ENCODE data around the gene NRN1L. TPM values are rescaled to one million over a fixed set of nuclear protein-coding genes. Genes with fewer than 3 reads are reported as not detected.
"Not testable (repeated sequence)": the region's sequence is repeated elsewhere in the genome, so short reads cannot be mapped to it uniquely, and the experiment has no call there.

The NRN1L gene
- total RNA-seq, 4 donors from 2014 or later = 1.2 to 2.4 TPM; not detected in 2

DNA sequence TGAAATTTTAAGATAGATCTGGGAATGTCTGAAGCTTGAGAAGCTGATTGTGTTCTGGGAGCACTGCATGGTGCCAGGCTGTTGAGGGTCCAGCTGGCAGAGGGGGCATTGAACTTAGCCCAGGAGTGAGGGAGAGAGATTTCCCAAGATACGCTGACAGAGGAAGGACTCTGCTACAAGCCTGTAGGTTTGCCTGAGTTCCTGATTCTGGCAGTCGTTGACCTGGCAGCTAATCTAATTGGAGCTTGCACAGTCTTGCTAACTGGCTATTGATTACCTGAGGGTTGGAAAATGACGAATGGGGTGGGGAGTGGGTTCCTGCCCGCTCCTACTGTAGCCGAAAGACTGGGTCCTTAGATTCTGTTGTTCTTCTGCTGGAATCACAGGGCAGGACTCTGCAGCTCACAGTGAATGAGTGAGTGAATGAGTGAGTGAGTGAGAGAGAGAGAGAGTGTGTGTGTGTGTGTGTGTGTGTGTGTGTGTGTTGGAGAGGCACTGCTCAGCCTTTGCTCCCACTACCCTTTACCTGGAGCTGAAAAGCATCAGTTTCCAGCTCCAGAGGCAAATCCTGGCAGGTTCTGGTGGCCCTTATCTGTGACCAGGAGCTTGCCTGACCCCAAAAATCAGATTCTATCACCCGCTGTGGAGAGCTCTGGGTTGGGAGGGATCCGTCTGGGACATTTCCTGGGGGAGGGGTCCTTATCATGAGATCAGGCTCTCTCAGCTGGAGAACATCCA is 30.2 kb downstream of the NRN1L start:
- Histone ChIP-seq H3K4me1 (peaks cover 0 to 62% (median 13%) of the 10 kb centered on the region in 3 donors), H3K27ac (no peak overlapping the region), H3K4me3 (no peak overlapping the region), H3K9me3 (no peaks in the 10 kb centered on the region), H3K27me3 (no peaks in the 10 kb centered on the region), H3K36me3 (peaks cover 0 to 57% of the 10 kb centered on the region in 2 donors)
- ATAC-seq = no peak
- TF ChIP-seq, protein P1, sequence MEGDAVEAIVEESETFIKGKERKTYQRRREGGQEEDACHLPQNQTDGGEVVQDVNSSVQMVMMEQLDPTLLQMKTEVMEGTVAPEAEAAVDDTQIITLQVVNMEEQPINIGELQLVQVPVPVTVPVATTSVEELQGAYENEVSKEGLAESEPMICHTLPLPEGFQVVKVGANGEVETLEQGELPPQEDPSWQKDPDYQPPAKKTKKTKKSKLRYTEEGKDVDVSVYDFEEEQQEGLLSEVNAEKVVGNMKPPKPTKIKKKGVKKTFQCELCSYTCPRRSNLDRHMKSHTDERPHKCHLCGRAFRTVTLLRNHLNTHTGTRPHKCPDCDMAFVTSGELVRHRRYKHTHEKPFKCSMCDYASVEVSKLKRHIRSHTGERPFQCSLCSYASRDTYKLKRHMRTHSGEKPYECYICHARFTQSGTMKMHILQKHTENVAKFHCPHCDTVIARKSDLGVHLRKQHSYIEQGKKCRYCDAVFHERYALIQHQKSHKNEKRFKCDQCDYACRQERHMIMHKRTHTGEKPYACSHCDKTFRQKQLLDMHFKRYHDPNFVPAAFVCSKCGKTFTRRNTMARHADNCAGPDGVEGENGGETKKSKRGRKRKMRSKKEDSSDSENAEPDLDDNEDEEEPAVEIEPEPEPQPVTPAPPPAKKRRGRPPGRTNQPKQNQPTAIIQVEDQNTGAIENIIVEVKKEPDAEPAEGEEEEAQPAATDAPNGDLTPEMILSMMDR (IDR thresholded peaks at IDR 0.05) = no peak
- TF ChIP-seq POLR2AphosphoS5 (IDR thresholded peaks at IDR 0.05) (no peak), EP300 (IDR thresholded peaks at IDR 0.05) (no peak), POLR2A (IDR thresholded peaks at IDR 0.05) (no peak)
- 78% methylated on average over 5 of the region's 7 CpGs; no CpG with 5 or more reads in 1 of the 2 donors for WGBS, 2 donors (ENCODE audit: low coverage in 1 of 2)

DNA sequence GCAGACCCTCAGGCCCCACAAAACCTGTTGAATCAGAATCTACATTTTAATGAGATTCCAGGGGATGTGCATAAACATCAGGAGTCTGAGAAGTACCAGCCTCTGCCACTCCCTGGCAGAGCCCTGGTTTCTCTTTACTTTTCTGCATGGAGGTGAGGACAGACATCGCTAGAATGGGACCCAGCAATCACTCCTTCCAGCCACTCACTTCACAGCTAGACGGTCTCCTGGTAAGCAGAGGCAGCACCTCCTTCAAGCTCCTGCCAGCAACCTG is 30.7 kb downstream of the NRN1L start:
- H3K27ac ChIP-seq, H3K27me3 ChIP-seq, H3K9me3 ChIP-seq, ATAC-seq, H3K4me3 ChIP-seq: not testable (repeated sequence)
- H3K4me1 ChIP-seq = peaks cover 0 to 67% (median 15%) of the 10 kb centered on the region in 3 donors
- 80% methylated on average over 1 of the region's 2 CpGs; no CpG with 5 or more reads in 1 of the 2 donors for WGBS, 2 donors (ENCODE audit: low coverage in 1 of 2)
- peaks cover 0 to 54% of the 10 kb centered on the region in 2 donors for H3K36me3 ChIP-seq

DNA sequence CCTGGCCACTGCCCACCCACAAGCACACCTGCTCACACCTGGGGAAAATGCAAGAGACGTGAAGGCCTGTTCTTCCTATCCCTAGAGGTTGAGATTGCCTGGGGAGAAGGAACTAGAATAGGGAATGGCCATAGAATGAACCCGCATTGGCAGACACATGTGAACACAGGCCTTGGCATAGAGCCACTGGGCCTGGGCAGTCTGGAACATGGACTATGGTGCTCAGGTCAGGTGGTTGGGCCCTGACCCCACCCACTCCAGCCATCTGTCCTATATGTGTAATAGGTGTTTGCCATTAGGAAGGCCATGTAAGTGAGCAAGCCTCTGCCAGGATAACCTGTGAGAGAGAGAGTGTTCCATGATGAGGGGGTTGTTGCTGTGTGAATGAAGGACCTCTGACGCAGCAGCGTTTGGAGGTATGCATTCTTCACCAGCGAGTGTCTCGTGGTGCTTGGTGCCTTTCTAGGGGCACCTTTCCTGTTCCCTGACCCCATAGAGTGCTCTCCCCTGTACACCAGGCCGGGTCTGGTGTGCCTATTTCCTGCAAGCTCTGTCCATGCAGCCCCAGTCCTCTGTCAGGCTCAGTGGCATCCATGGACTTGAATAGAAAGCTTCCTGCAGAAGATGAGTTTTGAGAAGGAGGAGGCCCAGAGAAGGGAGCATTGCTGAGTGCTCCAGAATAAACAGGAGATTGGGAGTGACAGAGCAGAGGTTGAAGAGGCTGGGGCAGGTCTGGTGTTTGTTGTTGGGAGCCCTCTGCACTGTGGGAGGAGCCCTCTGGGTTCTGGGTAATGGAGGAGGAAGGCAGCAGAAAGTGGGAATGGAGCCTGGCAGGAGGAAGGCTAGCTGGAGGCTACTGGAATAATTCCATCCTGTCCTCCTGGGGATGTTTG is 31.4 kb downstream of the NRN1L start:
- no peak for ATAC-seq
- Histone ChIP-seq H3K36me3 (peaks cover 0 to 48% of the 10 kb centered on the region in 2 donors), H3K9me3 (no peaks in the 10 kb centered on the region), H3K4me3 (no peak overlapping the region), H3K27ac (peak overlapping the region in 3 of 4 donors; percentile 59 to 72 (median 70)), H3K27me3 (no peaks in the 10 kb centered on the region), H3K4me1 (peaks cover 0 to 63% (median 16%) of the 10 kb centered on the region in 3 donors)
- 80% methylated on average over 4 of the region's 7 CpGs; no CpG with 5 or more reads in 1 of the 2 donors for WGBS, 2 donors (ENCODE audit: low coverage in 1 of 2)
- TF ChIP-seq POLR2A (IDR thresholded peaks at IDR 0.05) (no peak), POLR2AphosphoS5 (IDR thresholded peaks at IDR 0.05) (no peak), EP300 (IDR thresholded peaks at IDR 0.05) (no peak)
- TF ChIP-seq, protein P1 (IDR thresholded peaks at IDR 0.05) = no peak

DNA sequence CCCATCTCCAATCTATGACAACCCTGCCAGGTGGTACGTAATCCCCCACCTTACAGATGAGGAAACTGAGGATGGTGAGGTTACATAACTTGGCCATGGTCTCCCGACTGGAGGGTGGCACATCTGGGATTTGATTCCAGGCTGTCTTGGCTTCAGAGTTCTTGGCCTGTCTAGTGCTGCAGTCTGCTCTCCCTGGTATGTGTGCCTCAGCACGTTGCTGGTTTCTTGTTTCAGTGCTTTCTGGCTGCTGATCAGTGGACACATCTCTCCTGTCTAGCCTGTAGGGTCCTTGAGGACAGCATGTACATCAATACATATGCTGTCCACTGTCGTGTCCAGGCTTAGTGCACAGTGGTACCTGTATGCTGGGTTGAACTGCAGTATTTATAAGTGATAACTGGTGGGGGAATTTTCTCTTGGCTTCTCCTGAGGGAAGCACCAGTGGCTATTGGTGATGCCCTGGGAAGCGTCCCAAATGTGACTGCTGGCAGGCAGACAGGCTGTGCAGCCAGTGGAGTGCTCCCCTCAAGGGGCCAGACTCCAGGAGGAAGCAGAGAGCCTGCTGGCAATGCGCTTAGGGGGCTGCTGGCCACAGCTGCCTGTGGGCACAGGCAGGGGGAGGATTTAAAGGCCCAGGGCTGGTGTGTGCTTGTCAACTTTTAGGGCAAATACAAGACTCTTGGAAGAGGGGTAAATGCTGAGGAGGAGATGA is 32.6 kb downstream of the NRN1L start:
- ATAC-seq = no peak
- 21 to 29% methylated on average over 2 to 5 of the region's 6 CpGs for WGBS, 2 donors (ENCODE audit: low coverage in 1 of 2)
- Histone ChIP-seq H3K27me3 (no peaks in the 10 kb centered on the region), H3K27ac (peak overlapping the region in 3 of 4 donors; percentile 59 to 72 (median 70)), H3K4me3 (no peak overlapping the region), H3K36me3 (peaks cover 0 to 36% of the 10 kb centered on the region in 2 donors), H3K9me3 (no peaks in the 10 kb centered on the region), H3K4me1 (peaks cover 0 to 70% (median 19%) of the 10 kb centered on the region in 3 donors)
- TF ChIP-seq POLR2AphosphoS5 (IDR thresholded peaks at IDR 0.05) (no peak), EP300 (IDR thresholded peaks at IDR 0.05) (no peak), POLR2A (IDR thresholded peaks at IDR 0.05) (no peak)
- TF ChIP-seq, protein P1 (IDR thresholded peaks at IDR 0.05) = no peak

DNA sequence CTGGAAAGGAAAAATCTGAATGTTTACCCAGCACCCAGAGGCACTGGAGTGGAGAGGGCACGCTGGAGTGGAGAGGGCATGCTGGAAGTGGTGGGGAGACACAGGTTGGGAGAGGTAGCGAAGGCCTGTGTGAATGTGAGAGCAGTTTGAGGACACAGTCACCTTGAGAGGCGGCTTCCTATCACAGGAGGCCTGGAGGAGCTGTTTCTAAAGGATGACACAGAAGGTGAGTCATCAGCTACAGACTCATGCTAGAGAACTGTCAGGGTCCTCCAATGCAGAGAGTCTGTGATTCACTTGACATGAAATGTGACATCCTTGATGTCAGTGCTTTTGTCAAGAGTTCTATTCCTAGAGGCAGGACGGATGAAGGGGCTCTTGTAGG is 33.2 kb downstream of the NRN1L start:
- WGBS, 2 donors (ENCODE audit: low coverage in 1 of 2) = 62% methylated on average over 4 of the region's 4 CpGs; no CpG with 5 or more reads in 1 of the 2 donors

More for the DNA sequence above, 33.2 kb downstream of the NRN1L start:
- Histone ChIP-seq H3K4me1 (peaks cover 0 to 75% (median 22%) of the 10 kb centered on the region in 3 donors), H3K36me3 (peaks cover 0 to 30% of the 10 kb centered on the region in 2 donors), H3K27me3 (no peaks in the 10 kb centered on the region), H3K27ac (peak overlapping the region in 3 of 4 donors; percentile 59 to 72 (median 70)), H3K4me3 (no peak overlapping the region), H3K9me3 (no peaks in the 10 kb centered on the region)
- TF ChIP-seq POLR2AphosphoS5 (IDR thresholded peaks at IDR 0.05) = no peak
- TF ChIP-seq, protein P1 (IDR thresholded peaks at IDR 0.05) = no peak
- TF ChIP-seq POLR2A (IDR thresholded peaks at IDR 0.05) = no peak
- ATAC-seq = peak; percentile 61

Data from gastroesophageal sphincter (tissue), 4 donors.